ENCODE measurements around the gene HPCAL4.

The HPCAL4 gene

DNA sequence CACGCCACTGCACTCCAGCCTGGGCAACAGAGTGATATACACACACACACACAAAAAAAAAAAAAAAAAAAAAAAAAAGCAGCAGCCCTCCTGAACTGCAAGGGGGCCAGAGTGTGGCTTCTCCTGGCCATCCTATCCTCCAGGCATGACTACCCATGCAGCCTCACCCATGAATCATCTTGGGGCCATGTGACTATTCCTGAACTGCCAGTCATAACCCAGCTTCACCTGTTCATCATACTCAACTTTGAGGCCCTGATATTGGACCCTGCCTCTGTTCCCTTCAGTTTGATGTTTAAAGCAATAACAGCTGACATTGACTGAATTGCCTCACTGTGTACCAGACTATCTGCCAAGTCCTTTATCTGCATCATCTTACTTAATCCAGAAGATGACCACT lies 2.8 kb upstream of the HPCAL4 start:
- DNase-seq (ENCODE audit: insufficient read length, low spot score) (no peak), FAIRE-seq (no peak)
- TF ChIP-seq, protein P1, sequence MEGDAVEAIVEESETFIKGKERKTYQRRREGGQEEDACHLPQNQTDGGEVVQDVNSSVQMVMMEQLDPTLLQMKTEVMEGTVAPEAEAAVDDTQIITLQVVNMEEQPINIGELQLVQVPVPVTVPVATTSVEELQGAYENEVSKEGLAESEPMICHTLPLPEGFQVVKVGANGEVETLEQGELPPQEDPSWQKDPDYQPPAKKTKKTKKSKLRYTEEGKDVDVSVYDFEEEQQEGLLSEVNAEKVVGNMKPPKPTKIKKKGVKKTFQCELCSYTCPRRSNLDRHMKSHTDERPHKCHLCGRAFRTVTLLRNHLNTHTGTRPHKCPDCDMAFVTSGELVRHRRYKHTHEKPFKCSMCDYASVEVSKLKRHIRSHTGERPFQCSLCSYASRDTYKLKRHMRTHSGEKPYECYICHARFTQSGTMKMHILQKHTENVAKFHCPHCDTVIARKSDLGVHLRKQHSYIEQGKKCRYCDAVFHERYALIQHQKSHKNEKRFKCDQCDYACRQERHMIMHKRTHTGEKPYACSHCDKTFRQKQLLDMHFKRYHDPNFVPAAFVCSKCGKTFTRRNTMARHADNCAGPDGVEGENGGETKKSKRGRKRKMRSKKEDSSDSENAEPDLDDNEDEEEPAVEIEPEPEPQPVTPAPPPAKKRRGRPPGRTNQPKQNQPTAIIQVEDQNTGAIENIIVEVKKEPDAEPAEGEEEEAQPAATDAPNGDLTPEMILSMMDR (IDR thresholded peaks at IDR 0.05; ENCODE audit: insufficient read depth, missing control alignments): no peak

DNA sequence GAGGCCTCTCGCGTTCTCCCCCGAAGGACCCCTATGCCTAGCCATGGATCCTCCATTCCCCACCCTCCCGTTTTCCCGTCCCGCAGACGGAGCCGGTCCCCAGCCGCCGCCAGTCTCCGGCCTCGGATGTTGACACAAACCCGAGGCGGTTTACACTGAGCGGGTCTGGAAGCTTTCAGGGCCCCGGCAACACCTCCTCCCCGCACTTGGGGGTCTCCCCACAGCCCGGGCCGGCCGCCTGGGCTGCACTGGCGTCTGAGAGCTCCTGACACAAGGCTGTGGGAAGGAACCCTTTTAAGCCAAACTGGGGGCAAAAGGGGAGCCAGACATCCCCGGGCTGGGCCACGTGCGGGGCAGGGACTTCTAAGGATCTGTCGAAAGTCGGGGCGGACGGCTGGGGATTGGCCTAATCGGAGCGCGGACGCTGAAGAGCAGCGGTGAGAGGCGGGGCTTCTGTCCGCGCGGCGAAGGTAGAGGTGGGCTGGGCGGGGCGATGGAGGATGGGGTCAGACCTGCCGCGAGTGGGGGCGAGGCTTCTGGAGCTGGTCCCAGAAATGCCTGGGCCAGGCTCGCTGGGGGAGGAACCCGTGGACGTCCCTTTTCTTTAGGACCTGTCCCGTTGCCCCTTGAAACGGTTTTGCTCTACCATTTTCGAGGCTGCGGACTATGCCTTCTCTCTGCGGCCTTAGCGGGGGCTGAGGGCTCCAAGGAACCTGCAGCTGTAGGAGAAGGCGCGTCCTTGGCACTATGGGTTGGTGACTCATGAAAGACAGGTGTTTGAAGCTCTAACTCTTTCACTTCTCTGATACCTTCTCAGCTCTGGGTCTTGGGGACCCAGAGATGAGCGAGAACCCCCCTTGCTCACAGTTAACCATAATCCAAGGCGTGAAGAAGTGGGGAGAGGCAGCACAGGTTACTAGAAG lies 1.2 kb upstream of the HPCAL4 start:
- DNase-seq (ENCODE audit: insufficient read length, low spot score) (no peak), FAIRE-seq (no peak)
- TF ChIP-seq, protein P1 (IDR thresholded peaks at IDR 0.05; ENCODE audit: insufficient read depth, missing control alignments): no peak

DNA sequence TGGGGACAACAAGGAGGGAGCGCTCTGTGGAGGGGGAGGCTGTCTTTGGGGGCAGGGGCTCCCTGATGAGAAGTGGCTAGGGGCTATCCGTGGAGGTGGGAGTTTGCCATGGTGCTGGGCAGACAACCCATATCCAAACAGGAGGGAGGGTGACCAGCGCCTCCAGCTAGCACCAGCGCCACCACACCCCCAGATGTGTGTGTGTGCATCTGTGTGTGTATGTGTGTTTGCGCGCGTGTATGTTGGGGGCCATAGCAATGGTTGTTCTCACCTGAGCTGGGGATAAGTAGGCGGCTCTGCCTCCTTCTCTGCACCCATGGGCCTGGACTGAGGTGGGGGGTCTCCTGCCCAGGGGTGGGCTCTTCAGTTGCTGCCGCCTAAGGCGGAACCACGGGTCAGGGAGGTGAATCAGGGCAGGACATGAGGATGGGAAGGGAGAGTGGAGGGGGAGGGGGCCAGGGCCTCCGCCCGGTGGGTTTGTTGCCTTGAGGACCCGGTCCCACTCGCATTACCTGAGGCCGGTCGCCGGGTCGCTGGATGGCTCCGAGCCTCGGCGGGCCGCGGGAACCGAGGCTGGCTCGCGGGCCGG lies 345 bp downstream of the HPCAL4 start:
- DNase-seq (ENCODE audit: insufficient read length, low spot score) (no peak), FAIRE-seq (no peak)
- TF ChIP-seq, protein P1 (IDR thresholded peaks at IDR 0.05; ENCODE audit: insufficient read depth, missing control alignments): no peak

DNA sequence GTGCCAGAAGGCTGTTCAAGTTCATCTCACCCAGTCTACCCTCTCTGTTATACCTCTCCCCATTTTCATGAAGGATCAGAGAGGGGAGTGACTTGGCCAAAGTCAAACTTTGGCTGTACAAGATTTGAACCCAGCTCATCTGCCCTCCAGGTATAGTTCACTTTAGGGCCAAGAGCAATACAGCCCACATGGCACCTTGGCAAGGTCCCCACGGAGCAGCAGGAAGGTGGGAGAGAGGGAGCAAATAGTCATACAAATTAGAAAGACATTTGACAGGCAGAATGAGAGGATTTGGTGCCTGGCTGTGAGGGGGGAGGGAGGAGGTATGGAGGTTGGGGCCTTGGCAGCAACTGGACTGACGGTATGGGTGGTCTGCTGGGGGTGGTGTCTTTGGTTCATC lies 1.0 kb downstream of the HPCAL4 start:
- FAIRE-seq: no peak
- TF ChIP-seq, protein P1 (IDR thresholded peaks at IDR 0.05; ENCODE audit: insufficient read depth, missing control alignments): no peak
- DNase-seq (ENCODE audit: insufficient read length, low spot score): no peak

DNA sequence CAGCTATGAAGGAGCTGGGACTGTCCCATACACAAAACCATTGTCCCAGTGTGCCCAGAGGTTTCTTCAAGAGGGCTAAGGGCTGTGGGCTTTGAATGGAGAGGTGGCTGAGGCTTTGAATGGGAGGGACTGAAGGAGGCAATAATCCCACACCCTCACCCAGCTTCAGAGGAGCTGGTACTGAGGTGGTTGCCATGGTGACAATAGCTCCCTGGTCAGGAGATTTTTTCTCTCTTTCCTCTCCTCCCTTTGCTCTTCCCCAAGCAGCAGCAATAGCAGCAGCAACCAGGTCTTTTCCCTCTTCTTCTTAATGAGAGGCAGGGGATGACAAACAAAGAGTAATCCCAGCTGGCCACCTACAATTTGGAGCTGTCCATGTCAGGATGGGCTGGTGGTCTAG lies 1.6 kb downstream of the HPCAL4 start:
- DNase-seq (ENCODE audit: insufficient read length, low spot score) (no peak), FAIRE-seq (no peak)
- TF ChIP-seq, protein P1 (IDR thresholded peaks at IDR 0.05; ENCODE audit: insufficient read depth, missing control alignments): no peak

DNA sequence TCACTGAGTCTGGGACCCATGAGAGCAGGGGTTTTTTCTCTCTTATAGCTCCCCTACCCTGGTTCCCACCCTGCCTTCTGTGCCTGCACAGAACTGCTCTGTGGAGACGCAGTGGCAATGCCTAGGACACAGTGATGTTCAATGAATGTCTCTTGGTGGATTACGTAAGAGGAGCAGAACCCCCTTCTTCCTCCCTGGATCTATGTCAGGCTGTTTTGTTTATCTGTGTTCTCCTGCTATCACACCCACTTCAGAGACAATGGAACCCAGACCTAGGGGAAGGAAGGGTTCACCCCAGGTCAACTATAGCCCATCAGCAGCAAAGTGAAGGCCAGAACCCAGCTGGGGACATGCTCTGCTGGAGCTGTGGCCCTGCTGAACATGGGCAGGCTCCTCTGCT lies 2.0 kb downstream of the HPCAL4 start:
- FAIRE-seq (no peak), DNase-seq (ENCODE audit: insufficient read length, low spot score) (no peak)

More for the DNA sequence above, 2.0 kb downstream of the HPCAL4 start:
- TF ChIP-seq, protein P1 (IDR thresholded peaks at IDR 0.05; ENCODE audit: insufficient read depth, missing control alignments): no peak
